Activated T-cell treated with anti-CD3 and anti-CD28 coated beads for 1 hour (primary cell): Measurements from ENCODE around the gene SDCCAG8.

Source experiments
- DNase-seq: peaks from one replicate; pipeline ENCODE4 v3.0.0-alpha.2; 2020; ENCODE audit warnings: low read depth

The SDCCAG8 gene

GRCh38 chr1:243503155-243503554, 247.3 kb downstream of the SDCCAG8 start:
- no peak for DNase-seq

- DNase-seq: no peak
Observed at GRCh38 chr1:243505986-243506689, 250.3 kb downstream of the SDCCAG8 start.

GRCh38 chr1:243507001-243507671, 251.3 kb downstream of the SDCCAG8 start:
- no peak for DNase-seq

- DNase-seq: no peak
Observed at GRCh38 chr1:243507672-243508302, 251.9 kb downstream of the SDCCAG8 start.

GRCh38 chr1:243508303-243508713, 252.5 kb downstream of the SDCCAG8 start:
- DNase-seq: peak; percentile 14

GRCh38 chr1:243508943-243509342, 253.1 kb downstream of the SDCCAG8 start:
- no peak for DNase-seq

- no peak for DNase-seq
Observed at GRCh38 chr1:243510928-243511327, 255.1 kb downstream of the SDCCAG8 start.

GRCh38 chr1:243513726-243514491, 258.1 kb downstream of the SDCCAG8 start:
- no peak for DNase-seq

GRCh38 chr1:243514927-243515326, 259.1 kb downstream of the SDCCAG8 start:
- no peak for DNase-seq

- DNase-seq: no peak
Observed at GRCh38 chr1:243520831-243521230, 265.0 kb downstream of the SDCCAG8 start.

GRCh38 chr1:243523766-243524165, 267.9 kb downstream of the SDCCAG8 start:
- DNase-seq: no peak

GRCh38 chr1:243525085-243525487, 269.2 kb downstream of the SDCCAG8 start:
- DNase-seq: no peak

- no peak for DNase-seq
Observed at GRCh38 chr1:243526180-243526579, 270.3 kb downstream of the SDCCAG8 start.

GRCh38 chr1:243528459-243529121, 272.7 kb downstream of the SDCCAG8 start:
- DNase-seq: no peak

GRCh38 chr1:243529512-243529911, 273.7 kb downstream of the SDCCAG8 start:
- DNase-seq: no peak

GRCh38 chr1:243535014-243535413, 279.2 kb downstream of the SDCCAG8 start:
- DNase-seq: no peak

GRCh38 chr1:243539636-243540035, 283.8 kb downstream of the SDCCAG8 start:
- no peak for DNase-seq

- DNase-seq: no peak
Observed at GRCh38 chr1:243542739-243543415, 287.0 kb downstream of the SDCCAG8 start.

- DNase-seq: no peak
Observed at GRCh38 chr1:243543501-243543900, 287.7 kb downstream of the SDCCAG8 start.

- no peak for DNase-seq
Observed at GRCh38 chr1:243546457-243546856, 290.6 kb downstream of the SDCCAG8 start.

GRCh38 chr1:243547891-243548290, 292.1 kb downstream of the SDCCAG8 start:
- no peak for DNase-seq
